Ishikawa (cell line): Measurements from ENCODE around the gene ROCK1.

Experiments used
- EP300 ChIP-seq: IDR thresholded peaks from 2 replicates; pipeline ENCODE4 v1.6.1; 2012; ENCODE audit warnings: borderline replicate concordance
- RAD21 ChIP-seq: IDR thresholded peaks from 2 replicates; pipeline ENCODE4 v1.6.1; 2012; ENCODE audit warnings: low read depth
- YY1 ChIP-seq: IDR thresholded peaks from 2 replicates; pipeline ENCODE4 v1.6.1; 2012; ENCODE audit warnings: low read depth
- TF ChIP-seq, protein P1 (sequence below): IDR thresholded peaks from 2 replicates; pipeline ENCODE4 v1.6.1; 2012

DNA sequence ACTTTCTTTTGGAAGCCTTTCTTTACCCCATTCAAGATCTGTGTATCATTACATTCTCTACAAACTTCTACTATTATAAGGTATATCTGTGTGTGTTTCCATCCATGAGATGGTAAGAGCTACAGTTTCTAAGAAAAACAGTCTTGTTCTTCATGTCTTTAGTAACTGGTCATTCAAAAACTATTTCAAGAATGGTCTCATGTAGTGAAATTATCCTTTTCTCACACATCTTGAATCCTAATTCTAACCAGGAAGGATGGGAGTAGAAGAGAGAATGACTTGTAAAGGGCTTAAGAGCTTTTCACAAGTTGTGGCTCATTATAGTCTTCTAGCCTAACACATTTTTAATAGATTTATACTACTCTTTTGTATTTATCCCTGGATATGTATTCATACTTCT, 47.3 kb downstream of the ROCK1 start:
- TF ChIP-seq YY1 (no peak), RAD21 (no peak), EP300 (no peak)
- TF ChIP-seq, protein P1, sequence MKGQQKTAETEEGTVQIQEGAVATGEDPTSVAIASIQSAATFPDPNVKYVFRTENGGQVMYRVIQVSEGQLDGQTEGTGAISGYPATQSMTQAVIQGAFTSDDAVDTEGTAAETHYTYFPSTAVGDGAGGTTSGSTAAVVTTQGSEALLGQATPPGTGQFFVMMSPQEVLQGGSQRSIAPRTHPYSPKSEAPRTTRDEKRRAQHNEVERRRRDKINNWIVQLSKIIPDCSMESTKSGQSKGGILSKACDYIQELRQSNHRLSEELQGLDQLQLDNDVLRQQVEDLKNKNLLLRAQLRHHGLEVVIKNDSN, result no peak
